ENCODE results near the gene CD8B2.

Gene CD8B2

GRCh38 chr2:106536490-106536889 is 49.3 kb downstream of the CD8B2 start:
- Histone ChIP-seq H3K9ac (ENCODE audit: insufficient read length) (no peak overlapping the region), H3K4me3 (no peak overlapping the region), H3K36me3 (ENCODE audit: insufficient read depth, low read length) (no peaks in the 10 kb centered on the region), H3K9me3 (ENCODE audit: low read depth, low read length) (no peaks in the 10 kb centered on the region), H3K27ac (no peak overlapping the region)
- no peak for DNase-seq (ENCODE audit: low read depth, low spot score)
- TF ChIP-seq EZH2 (IDR thresholded peaks at IDR 0.05) (no peak), POLR2AphosphoS5 (IDR thresholded peaks at IDR 0.05; ENCODE audit: borderline replicate concordance, low read depth, low read length) (no peak), FOXP2 (optimal IDR thresholded peaks at IDR 0.05; ENCODE audit: control extremely low read depth, extremely low read length, insufficient read depth) (no peak)

GRCh38 chr2:106537047-106537446 is 49.9 kb downstream of the CD8B2 start:
- Histone ChIP-seq H3K27ac (no peak overlapping the region), H3K36me3 (ENCODE audit: insufficient read depth, low read length) (no peaks in the 10 kb centered on the region), H3K9ac (ENCODE audit: insufficient read length) (no peak overlapping the region), H3K4me3 (no peak overlapping the region), H3K9me3 (ENCODE audit: low read depth, low read length) (no peaks in the 10 kb centered on the region)
- DNase-seq (ENCODE audit: low read depth, low spot score): no peak
- TF ChIP-seq POLR2AphosphoS5 (IDR thresholded peaks at IDR 0.05; ENCODE audit: borderline replicate concordance, low read depth, low read length): no peak
- TF ChIP-seq FOXP2 (optimal IDR thresholded peaks at IDR 0.05; ENCODE audit: control extremely low read depth, extremely low read length, insufficient read depth): no peak
- TF ChIP-seq EZH2 (IDR thresholded peaks at IDR 0.05): no peak

- Histone ChIP-seq H3K9ac (ENCODE audit: insufficient read length) (no peak overlapping the region), H3K36me3 (ENCODE audit: insufficient read depth, low read length) (no peaks in the 10 kb centered on the region), H3K4me3 (no peak overlapping the region), H3K9me3 (ENCODE audit: low read depth, low read length) (no peaks in the 10 kb centered on the region), H3K27ac (no peak overlapping the region)
- no peak for TF ChIP-seq FOXP2 (optimal IDR thresholded peaks at IDR 0.05; ENCODE audit: control extremely low read depth, extremely low read length, insufficient read depth)
- no peak for TF ChIP-seq EZH2 (IDR thresholded peaks at IDR 0.05)
- no peak for DNase-seq (ENCODE audit: low read depth, low spot score)
Observed at GRCh38 chr2:106537791-106538191, 50.6 kb downstream of the CD8B2 start.

GRCh38 chr2:106540886-106541285 is 53.7 kb downstream of the CD8B2 start:
- Histone ChIP-seq H3K9me3 (ENCODE audit: low read depth, low read length) (no peaks in the 10 kb centered on the region), H3K9ac (ENCODE audit: insufficient read length) (no peak overlapping the region), H3K36me3 (ENCODE audit: insufficient read depth, low read length) (no peaks in the 10 kb centered on the region), H3K4me3 (no peak overlapping the region), H3K27ac (no peak overlapping the region)
- DNase-seq (ENCODE audit: low read depth, low spot score): no peak
- TF ChIP-seq POLR2AphosphoS5 (IDR thresholded peaks at IDR 0.05; ENCODE audit: borderline replicate concordance, low read depth, low read length) (no peak), FOXP2 (optimal IDR thresholded peaks at IDR 0.05; ENCODE audit: control extremely low read depth, extremely low read length, insufficient read depth) (no peak), EZH2 (IDR thresholded peaks at IDR 0.05) (no peak)

GRCh38 chr2:106541333-106541732 is 54.2 kb downstream of the CD8B2 start:
- no peak for TF ChIP-seq EZH2 (IDR thresholded peaks at IDR 0.05)
- TF ChIP-seq FOXP2 (optimal IDR thresholded peaks at IDR 0.05; ENCODE audit: control extremely low read depth, extremely low read length, insufficient read depth): no peak
- TF ChIP-seq POLR2AphosphoS5 (IDR thresholded peaks at IDR 0.05; ENCODE audit: borderline replicate concordance, low read depth, low read length): no peak
- Histone ChIP-seq H3K27ac (no peak overlapping the region), H3K36me3 (ENCODE audit: insufficient read depth, low read length) (no peaks in the 10 kb centered on the region)

GRCh38 chr2:106542746-106543359 is 55.7 kb downstream of the CD8B2 start:
- peak; percentile 18 for DNase-seq (ENCODE audit: low read depth, low spot score)
- peak overlapping the region; percentile 68 for H3K4me3 ChIP-seq
- TF ChIP-seq POLR2AphosphoS5 (IDR thresholded peaks at IDR 0.05; ENCODE audit: borderline replicate concordance, low read depth, low read length): no peak
- no peak for TF ChIP-seq FOXP2 (optimal IDR thresholded peaks at IDR 0.05; ENCODE audit: control extremely low read depth, extremely low read length, insufficient read depth)
- TF ChIP-seq EZH2 (IDR thresholded peaks at IDR 0.05): no peak
- H3K9ac ChIP-seq (ENCODE audit: insufficient read length): peak overlapping the region; percentile 52
- H3K27ac ChIP-seq: no peak overlapping the region
- no peaks in the 10 kb centered on the region for H3K36me3 ChIP-seq (ENCODE audit: insufficient read depth, low read length)
- H3K9me3 ChIP-seq (ENCODE audit: low read depth, low read length): no peaks in the 10 kb centered on the region

More at GRCh38 chr2:106541333-106541732, 54.2 kb downstream of the CD8B2 start:
- Histone ChIP-seq H3K9me3 (ENCODE audit: low read depth, low read length) (no peaks in the 10 kb centered on the region), H3K4me3 (no peak overlapping the region), H3K9ac (ENCODE audit: insufficient read length) (no peak overlapping the region)
- DNase-seq (ENCODE audit: low read depth, low spot score): no peak

- no peak for DNase-seq (ENCODE audit: low read depth, low spot score)
- no peak overlapping the region for H3K4me3 ChIP-seq
- no peaks in the 10 kb centered on the region for H3K36me3 ChIP-seq (ENCODE audit: insufficient read depth, low read length)
- no peaks in the 10 kb centered on the region for H3K9me3 ChIP-seq (ENCODE audit: low read depth, low read length)
- no peak for TF ChIP-seq POLR2AphosphoS5 (IDR thresholded peaks at IDR 0.05; ENCODE audit: borderline replicate concordance, low read depth, low read length)
- no peak for TF ChIP-seq FOXP2 (optimal IDR thresholded peaks at IDR 0.05; ENCODE audit: control extremely low read depth, extremely low read length, insufficient read depth)
- no peak for TF ChIP-seq EZH2 (IDR thresholded peaks at IDR 0.05)
- no peak overlapping the region for H3K27ac ChIP-seq
- H3K9ac ChIP-seq (ENCODE audit: insufficient read length): no peak overlapping the region
Observed at GRCh38 chr2:106545007-106545406, 57.8 kb downstream of the CD8B2 start.

- H3K4me3 ChIP-seq: peak overlapping the region; percentile 24; the same call in 1 of the 2 replicates
- H3K36me3 ChIP-seq (ENCODE audit: insufficient read depth, low read length): no peaks in the 10 kb centered on the region
- peak overlapping the region; percentile 55; the same call in 1 of the 2 replicates for H3K27ac ChIP-seq
- H3K9me3 ChIP-seq (ENCODE audit: low read depth, low read length): no peaks in the 10 kb centered on the region
- DNase-seq (ENCODE audit: low read depth, low spot score): peak; percentile 22
- no peak overlapping the region for H3K9ac ChIP-seq (ENCODE audit: insufficient read length)
- TF ChIP-seq POLR2AphosphoS5 (IDR thresholded peaks at IDR 0.05; ENCODE audit: borderline replicate concordance, low read depth, low read length) (no peak), EZH2 (IDR thresholded peaks at IDR 0.05) (no peak), FOXP2 (optimal IDR thresholded peaks at IDR 0.05; ENCODE audit: control extremely low read depth, extremely low read length, insufficient read depth) (no peak)
Observed at GRCh38 chr2:106546391-106546990, 59.3 kb downstream of the CD8B2 start.

Measured in SK-N-MC (cell line).